DMS153 treated with DMSO at 0.1 percent for 48 hours (cell line): ENCODE measurements around the gene GRIK3.

ENCODE experiments used
- DNase-seq: peaks from one replicate; lab custom pipeline; 2025; ENCODE audit not compliant: unreplicated experiment; lab: John Stamatoyannopoulos, UW

The GRIK3 gene

DNA sequence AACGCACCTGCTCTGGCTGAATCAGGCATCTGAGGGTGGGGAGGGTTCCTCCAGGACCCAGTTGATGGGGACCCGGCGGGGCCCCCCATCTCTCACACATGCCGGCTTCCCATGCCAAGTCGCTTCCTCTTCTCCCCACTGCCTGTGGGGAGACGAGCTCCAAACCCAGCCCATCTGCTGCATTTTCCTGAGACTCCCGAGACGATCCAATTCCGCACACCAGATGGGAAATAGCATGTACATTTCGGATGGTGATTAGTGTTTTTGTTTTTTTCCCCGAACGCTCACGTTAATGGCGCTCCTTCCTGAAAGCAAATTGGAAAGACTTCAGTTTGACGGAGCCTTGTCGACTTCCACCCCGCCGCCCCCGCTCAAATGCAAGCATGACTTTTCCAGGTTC, 13.2 kb upstream of the GRIK3 start:
- no peak for DNase-seq

- DNase-seq = no peak
Measured at GRCh38 chr1:37043101-37043500, 8.8 kb upstream of the GRIK3 start.

DNA sequence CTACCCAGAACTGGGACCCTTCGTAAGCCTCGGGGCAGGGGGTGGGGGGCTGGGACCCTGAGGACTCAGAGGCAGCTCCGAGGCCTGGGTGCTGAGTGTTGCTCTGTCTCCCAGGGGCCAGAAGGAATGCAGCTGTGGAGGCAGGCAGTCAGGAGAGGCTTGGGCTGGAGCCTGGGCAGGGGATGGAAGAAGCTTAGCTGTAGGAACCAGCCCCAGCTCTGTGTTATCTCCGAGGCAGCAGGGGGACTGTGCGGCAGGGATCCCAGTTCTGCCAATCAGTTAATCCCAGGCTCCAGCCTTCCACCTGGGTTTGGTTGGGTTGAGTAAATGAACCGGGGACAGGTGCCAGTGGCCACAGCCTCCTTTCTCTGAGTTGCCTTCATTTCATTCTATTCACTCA, 8.2 kb upstream of the GRIK3 start:
- DNase-seq = no peak

- DNase-seq = no peak
Measured at GRCh38 chr1:37041483-37041882, 7.2 kb upstream of the GRIK3 start.

DNA sequence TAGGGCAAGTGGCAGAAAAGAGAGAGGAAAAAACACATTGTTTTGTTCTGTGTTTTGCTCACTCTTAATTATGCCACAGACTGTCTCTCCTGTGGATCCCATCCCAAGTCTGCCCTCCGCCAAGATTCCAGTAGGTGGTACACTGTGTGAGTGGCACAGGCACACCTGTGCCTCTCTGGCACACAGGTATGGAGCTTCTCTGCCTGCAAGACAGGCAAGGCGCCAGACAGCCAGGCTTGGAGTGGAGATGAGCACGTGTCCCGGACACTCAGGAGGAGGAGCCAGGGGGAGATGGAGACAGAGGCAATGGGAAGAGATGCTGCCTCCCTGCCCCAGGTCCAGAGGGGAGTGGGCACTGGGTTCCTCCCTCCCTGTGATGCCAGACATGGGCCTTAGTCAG, 6.5 kb upstream of the GRIK3 start:
- peak; percentile 51 for DNase-seq

DNA sequence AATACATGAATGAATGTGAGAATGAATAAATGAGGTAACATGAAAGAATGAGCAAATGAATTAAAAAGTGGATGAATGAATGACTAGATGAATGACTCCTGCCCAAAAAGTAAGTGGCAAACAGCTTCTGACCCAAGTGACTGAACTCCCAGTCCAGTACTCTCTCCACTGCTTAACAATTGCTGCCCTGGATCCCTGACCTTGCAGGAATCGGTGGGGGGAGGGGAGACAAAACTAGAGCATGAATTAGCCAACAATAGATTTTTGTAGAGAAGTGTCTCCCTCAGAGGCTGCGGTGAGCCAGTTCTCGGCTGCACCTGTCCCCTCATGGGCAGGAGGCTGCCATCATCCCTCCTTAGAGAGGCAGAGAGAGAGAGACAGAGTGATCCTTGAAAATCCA, 5.9 kb upstream of the GRIK3 start:
- peak; percentile 51 for DNase-seq

DNA sequence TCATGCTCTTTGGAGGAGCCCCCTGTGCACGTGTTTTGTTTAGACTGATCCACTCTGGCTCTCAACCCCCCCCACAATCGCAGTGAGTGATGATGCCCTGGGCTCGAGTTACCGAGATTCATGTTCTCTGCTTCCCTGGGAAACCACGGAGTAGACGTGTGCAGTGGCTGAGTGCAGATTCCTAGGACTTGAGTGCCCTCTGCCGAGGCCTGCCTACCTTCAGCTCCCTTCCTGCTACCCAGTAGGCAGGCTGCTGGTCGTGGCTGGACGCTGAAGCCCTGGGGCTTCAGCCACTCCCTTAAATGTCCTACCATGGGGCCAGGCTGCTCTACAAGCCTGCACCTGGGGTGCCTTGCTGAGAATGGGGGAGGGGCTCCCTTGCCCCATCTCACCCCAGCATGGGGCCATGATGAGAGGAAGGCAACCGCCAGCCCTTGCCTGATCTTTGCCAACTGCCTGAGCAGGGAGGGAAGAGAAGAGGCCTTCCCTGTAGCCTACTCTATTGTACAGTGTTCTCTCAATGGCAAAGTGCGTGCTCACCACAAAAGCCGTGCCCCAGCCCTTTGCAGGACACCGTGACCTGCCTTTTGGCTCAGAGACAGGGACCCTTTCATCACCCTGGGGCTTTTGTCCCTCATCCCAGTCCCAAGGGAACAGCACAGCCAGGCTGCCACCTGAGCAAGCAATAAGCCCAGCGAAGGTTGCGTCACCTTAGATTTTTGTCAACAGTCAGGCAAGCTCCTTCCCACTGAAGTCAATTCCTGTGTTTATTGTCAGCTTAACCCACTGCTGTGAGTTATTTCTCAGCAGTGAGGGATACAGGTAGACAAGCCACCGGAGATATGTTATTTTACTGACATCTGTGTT, 4.1 kb upstream of the GRIK3 start:
- peak; percentile 100 for DNase-seq

DNA sequence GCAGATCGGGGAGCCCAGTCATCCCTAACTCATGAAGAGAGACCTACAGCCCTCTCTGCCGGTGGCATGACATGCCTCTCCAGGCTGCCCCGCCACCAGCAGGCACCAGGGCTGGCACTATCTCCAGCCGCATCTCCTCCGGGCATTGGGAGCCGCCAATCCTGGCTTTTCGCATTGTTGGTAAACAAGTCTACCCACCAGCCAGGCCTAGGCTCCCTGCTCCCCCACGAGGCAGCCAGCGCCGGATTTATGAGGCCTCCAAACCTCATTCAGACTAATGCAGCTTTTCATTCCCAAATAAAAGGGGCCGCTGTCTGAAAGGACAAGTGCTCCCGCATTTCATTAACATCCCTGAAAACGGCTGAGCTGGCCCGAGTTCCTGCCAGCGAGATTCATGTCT, 3.4 kb upstream of the GRIK3 start:
- DNase-seq = peak; percentile 63

DNA sequence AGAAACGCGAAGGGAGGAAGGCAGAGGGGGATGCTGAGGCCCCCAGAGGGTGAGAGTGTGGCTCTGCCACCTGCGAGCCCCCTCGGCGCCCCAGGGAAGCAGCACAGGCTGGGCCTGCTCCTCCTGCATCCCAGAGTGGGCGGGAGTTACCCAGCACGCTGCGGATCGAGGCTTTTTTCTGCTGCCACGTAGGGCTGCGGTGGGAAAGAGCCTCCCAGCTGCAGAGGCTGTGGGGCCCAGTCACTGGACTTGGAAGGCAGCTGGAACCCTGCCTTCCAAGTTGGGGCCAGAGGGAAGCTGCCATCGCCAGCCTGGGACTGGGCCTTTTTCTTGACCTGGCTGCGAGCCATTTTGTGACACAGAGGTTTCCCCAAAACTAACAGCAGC, 2.3 kb upstream of the GRIK3 start:
- no peak for DNase-seq

DNA sequence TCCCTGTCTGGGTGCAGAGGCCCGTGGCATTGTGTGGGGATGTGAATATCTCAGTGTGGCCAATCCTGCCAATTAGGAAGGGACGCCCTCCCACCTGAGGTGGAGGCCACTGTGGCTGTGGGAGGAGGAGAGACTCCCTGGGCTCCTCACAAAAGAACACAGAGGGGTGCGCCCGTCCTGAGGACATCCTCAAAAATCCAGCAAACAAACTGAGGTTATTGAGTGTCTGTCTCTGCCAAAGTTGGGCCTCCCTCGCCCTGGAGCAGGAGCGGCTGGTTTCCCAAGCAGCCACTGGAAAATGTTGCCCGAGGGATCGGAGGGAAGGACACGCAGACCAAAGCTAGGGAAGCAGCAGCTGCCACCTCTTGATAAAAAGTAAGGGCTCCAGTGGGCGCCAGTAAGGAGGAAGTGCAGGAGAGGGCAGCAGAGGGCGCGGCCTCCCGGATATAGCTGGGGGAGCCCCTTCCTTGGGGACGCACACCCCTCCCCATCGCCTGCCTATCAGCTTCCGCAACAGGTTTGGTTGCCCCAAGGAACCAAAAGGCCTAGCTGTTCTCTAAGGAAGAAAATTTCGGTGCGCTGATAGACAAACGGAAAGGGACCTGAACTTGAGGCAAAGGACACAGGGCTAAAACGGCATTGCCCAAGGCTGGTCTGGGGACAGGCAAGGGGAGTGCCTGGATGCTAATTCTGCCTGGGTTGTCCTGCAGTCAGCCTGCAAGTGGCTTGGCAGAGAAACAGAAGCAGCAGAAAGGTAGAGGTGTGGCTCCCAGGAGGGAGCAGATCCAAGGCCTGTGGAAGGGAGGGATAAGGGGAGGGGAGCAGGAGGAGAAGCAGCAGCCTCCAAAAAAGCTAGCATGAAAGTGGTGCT, 1.7 kb upstream of the GRIK3 start:
- DNase-seq = peak; percentile 91

DNA sequence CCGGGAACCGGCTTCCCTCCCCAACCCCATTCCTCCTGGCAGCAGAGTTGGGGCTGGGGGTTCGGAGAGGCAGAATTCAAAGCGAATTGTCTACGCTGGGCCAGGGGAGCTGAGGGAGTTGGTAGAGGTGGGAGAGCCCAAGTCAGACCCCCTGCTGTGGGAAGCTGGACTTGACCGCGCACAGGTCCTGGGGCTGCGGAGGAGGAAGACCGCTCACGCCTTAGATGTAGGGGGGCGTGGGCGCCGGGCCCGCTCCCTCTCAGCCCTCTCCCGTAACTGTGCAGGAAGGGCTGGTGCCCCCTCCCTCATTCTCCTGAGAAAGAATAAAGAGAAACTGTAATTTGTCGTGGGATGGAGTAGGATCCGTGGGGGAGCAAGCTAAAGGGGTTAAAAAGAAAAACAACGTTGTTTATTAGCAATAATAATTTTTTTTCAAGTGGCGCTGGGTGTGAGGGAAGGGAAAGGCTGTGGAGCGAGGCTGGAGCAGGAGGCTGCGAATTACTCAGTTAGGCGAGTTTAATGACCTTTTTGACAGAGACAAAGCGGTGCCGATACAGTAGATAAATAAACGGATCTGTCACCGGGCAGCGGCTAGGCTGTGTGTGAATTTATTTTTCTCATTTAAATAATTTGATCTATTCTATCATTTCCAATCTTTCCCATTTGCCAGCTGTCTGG, 838 bp upstream of the GRIK3 start:
- peak; percentile 58 for DNase-seq

- DNase-seq = no peak
Measured at GRCh38 chr1:37033355-37034101, 787 bp downstream of the GRIK3 start.

DNA sequence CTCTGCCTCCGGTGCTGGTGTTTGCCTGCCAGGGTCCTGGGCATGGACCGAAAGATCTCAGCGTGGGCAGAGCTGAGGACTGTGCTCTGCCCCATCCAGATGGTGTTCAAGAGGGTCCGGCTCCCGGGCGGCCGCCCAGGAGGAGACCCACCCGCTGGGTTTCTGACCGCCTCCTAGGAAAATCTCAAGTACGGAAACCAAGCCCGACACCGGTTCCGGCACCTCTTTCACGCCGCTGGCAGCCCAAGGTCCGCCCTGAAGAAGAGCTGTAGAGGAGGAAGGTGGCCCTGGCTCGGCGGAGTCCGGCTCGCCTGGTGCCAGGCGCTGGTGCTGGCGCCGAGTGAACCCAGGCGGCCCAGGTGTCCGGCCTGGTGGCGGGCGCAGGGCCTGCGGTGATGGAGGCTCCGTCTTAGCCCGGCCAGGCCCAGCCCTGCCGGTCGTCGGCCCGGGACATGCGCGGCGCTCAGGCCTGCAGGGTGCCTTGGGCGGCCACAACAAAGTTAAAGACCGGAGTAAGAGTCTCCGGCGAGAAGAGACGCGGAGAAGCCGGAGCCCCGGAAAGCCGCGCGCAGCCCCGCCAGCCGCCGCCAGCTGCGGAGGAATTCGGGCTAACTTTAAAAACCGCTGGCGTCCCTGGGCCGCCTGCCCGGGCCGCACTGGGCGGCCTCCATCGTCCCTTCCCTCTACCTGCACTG, 1.5 kb downstream of the GRIK3 start:
- no peak for DNase-seq

DNA sequence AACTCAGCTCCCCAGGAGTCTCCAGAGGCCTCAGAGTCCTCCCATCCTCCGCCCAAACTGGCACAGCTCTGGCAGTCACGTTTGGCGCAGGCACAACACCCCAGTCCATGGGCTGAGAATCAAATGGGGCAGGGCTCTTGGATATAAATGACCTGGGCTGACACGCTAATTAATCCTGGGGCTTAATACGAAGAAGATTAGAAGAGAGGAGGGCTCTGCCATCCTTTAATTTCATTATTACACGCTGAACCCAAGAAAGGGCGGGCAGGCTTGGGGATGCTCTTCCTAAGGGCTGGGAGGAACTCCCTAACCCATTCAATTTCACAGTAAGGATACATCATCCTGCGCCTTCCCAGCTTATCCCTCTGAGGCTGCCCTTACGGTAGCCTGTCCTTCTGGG, 2.4 kb downstream of the GRIK3 start:
- DNase-seq = no peak

- DNase-seq = no peak
Measured at GRCh38 chr1:37031429-37031828, 2.9 kb downstream of the GRIK3 start.

DNA sequence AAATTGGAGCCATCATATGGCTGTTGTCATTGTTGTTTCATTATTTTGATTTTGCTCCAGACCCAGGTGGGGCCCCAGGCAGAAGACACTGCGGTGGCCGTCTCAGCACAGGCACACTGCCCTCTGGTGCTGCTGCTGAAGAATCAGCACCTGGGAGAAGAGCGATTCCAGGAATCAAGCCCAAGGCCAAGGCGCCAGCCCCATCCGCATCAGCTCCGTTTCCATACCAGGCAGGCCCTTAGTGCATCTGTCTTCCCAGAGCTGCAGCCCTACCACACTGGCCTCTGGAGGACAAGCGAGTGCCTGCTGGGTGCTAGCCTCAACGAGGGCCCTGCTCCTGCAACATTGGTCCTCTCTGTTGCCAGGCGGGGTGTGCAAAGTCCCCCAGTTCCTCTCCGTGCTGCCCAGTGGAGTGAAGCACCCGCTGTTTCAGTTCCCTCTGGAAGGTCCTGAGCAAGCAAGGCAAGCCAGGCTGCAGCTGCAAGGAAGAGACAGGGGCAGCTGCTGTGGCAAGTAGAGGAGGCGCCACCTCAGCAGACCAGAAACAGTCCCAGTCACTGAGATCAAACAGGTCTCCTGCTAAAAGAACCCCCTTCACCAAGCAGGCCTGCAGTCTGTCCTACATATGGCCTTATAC, 5.2 kb downstream of the GRIK3 start:
- no peak for DNase-seq

- no peak for DNase-seq
Measured at GRCh38 chr1:37021502-37021901, 12.8 kb downstream of the GRIK3 start.

DNA sequence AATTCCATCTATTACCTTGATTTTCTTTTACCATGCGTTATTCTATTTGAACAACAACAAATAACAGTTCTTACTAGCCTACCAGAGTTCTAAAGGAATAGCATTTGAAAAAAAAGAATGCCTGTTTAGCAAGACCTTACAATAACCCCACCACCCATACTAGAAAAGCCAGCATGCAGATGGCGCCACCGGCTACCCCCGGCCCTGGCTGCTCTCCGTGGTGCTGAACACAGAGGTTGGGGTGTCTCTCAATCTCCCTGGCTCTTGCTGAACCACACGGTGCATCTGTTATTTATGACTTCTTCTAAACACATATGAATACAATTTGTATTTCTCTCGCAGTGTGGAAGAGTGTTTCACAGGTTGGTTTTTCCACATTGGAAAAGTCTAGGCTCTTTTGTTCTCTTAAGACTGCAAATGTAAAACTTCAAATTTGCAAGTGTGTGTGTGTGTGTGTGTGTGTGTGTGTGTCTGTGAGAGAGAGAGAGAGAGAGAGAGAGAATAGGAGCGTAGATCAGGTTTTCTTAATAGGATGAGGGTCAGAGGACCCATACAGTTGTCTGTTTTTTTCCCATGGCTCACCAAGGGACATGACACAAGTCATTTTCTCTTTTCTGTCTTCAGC, 13.6 kb downstream of the GRIK3 start:
- DNase-seq = no peak

GRCh38 chr1:37018510-37018909, 15.8 kb downstream of the GRIK3 start:
- no peak for DNase-seq
